C4-2B (cell line): ENCODE results near the gene METRN.

Source experiments
- ZFX ChIP-seq: fragments of 450-650 bp; IDR thresholded peaks from 2 replicates; pipeline ENCODE4 v1.6.1; 2017
- TF ChIP-seq, protein P1 (sequence below): fragments of 450-650 bp; conservative IDR thresholded peaks from 2 replicates; pipeline ENCODE4 v1.5.1; 2017; ENCODE audit warnings: mild to moderate bottlenecking

DNA sequence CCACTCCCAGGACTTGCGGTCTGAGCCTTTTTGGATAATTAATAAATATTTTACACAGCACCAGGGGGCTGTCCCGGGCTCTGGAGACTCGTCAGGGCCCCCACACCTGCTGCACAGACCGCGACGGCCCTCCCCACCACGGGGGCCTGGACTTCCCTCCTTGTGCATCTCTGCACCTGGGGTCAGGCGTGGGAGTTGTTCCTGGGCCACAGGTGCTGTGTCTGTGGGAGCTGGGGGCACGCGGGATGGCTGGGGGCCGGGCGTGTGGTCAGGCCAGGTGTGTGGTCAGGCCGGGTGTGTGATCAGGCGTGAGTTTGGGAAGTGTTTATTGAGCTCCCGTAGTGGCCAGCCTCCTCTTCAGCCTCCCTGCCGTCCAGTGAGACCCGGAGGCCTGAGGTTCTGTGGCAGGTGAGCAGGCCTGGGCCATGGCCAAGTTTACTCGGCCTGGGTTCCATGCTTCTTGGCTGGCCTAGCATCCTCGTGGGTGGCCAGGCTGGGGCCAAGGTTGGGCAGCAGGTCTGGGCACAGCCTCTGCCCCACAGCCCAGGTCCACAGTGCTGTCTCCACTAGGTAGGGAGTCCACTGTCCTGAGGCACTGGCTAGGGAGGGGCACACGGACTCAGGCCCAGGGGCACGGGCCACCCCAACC is 36.6 kb upstream of the METRN start:
- TF ChIP-seq, protein P1, sequence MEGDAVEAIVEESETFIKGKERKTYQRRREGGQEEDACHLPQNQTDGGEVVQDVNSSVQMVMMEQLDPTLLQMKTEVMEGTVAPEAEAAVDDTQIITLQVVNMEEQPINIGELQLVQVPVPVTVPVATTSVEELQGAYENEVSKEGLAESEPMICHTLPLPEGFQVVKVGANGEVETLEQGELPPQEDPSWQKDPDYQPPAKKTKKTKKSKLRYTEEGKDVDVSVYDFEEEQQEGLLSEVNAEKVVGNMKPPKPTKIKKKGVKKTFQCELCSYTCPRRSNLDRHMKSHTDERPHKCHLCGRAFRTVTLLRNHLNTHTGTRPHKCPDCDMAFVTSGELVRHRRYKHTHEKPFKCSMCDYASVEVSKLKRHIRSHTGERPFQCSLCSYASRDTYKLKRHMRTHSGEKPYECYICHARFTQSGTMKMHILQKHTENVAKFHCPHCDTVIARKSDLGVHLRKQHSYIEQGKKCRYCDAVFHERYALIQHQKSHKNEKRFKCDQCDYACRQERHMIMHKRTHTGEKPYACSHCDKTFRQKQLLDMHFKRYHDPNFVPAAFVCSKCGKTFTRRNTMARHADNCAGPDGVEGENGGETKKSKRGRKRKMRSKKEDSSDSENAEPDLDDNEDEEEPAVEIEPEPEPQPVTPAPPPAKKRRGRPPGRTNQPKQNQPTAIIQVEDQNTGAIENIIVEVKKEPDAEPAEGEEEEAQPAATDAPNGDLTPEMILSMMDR, result no peak
- TF ChIP-seq ZFX, result no peak
